GM18505 (cell line): ENCODE data around the gene PTPN12.

Experiments used
- ATAC-seq: cut with Tn5 transposase; IDR thresholded peaks from one replicate; pipeline ENCODE4 v1.9.1; 2021; ENCODE audit not compliant: unreplicated experiment
- POLR2A ChIP-seq: IDR thresholded peaks from 4 replicates; pipeline ENCODE4 v1.6.1; 2011; ENCODE audit warnings: borderline replicate concordance; ENCODE audit not compliant: insufficient read depth, insufficient read length; ENCODE audit errors: extremely low read depth

The PTPN12 gene

DNA sequence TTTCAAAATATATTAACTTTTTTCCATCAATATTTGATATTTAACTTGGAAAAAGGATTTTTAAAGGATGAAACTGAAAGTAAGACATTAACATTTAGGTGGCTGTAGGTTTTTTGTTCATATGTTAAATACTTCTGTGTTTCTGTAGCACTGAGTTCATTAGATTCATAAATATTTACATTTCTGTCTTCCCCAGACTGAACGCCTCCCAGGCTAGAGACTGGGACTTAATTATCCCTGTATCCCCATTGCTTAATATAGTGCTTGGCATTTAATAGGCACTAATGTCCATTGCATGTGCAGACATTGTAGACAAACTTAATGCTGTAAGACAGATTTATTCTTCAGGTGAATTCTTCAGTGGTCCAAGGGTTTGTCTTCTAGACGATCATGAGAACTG is 7.4 kb downstream of the PTPN12 start:
- no peak for TF ChIP-seq POLR2A
- ATAC-seq: no peak

DNA sequence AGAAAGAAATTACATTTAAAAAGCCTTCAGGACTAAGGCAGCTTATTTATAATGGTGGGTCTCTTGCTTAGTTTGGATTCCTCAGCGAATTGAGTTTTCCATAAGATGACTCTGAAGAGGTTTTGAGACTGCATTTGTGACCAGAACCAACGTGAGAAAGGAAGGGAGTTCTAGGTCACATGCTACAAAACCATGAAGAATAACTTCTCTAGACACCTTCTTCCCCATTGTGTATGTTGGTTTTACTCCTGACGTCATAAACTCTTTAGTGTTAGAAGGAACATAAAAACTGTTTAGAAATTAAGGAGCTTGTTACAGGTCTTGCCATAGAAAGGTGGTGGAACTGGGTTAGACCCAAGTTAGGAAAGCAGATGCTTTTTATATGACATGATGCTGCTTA is 11.1 kb downstream of the PTPN12 start:
- ATAC-seq: no peak
- TF ChIP-seq POLR2A: no peak

- no peak for ATAC-seq
- TF ChIP-seq POLR2A: no peak
These were observed 12.2 kb downstream of the PTPN12 start for GRCh38 chr7:77549106-77549870.

DNA sequence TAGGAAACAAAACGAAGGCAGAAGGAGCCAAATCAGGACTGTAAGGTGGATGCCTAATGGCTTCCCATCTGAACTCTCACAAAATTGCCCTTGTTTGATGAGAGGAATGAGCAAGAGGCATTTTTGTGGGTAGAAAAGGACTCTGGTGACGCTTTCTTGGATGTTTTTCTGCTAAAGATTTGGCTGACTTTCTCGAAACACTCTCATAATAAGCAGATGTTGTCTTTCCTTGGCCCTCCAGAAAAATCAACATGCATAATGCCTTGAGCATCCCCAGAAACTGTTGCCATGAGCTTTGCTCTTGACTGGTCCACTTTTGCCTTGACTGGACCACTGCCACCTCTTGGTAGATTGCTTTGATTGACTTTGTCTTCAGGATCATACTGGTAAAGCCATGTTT is 13.5 kb downstream of the PTPN12 start:
- ATAC-seq: no peak
- TF ChIP-seq POLR2A: no peak

DNA sequence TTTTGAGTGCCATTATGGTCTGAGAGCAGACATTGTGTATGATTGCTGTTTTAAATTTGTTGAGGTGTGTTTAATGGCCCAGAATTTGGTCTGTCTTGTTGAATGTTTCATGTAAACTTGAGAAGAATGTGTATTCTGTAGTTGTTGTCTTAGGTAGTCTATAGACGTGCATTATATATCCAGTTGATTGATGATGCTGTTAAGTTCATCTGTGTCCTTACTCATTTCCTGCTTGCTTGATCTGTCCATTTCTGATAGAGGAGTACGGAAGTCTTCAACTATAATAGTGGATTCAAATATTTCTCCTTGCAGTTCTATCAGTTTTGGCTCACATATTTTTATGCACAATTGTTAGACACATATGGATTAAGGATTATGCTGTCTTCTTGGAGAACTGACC is 16.0 kb downstream of the PTPN12 start:
- ATAC-seq: no peak
- no peak for TF ChIP-seq POLR2A

DNA sequence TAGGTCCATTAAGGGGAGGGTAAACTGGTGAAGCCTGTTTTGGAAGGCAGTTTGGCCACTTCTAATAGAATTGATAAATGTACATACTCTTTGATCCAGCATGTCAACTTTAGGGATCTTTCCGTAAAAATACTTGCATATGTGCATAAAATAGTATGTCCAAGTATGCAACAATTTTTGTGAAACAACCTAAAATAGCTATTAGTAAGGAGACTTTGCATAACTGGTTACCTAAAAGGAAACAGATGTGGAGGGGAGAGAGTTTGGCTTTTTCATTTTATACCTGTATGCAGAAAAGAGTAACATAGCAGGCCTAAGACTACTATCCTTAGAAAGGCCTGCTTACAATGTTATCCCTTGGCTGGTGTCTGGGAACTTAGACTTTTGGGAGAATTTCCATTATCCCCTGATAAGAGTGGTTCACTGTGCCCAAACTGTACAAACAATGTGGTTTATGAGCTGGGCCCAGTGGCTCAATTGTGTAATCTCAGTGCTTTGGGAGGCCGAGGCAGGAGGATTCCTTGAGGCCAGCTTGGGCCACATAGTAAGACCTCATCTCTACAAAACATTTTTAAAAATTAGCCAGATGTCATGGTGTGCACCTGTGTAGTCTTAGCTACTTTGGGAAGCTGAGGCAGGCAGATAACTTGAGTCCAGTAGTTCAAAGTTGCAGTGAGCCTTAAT is 21.3 kb downstream of the PTPN12 start:
- no peak for TF ChIP-seq POLR2A
- no peak for ATAC-seq

- TF ChIP-seq POLR2A: no peak
- peak; percentile 75 for ATAC-seq
These were observed 24.3 kb downstream of the PTPN12 start for GRCh38 chr7:77561352-77561751.

DNA sequence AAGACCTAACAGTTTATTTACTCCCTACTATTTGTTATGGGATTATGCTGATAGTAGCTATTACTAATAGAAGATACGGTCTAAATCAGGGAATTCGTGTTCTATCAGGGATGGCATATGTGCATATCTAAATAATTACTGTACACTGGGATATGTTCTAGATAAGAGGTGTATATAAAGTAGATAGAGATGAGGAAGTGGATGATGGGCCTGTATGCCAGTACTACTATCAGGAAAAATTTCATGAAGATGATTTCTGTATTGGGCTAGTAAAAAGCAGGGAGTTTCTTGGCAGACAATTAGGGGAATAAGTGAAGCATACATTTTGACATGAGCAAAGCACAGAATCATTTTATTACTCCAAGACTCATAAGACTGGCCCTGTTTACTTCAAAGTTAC is 26.2 kb downstream of the PTPN12 start:
- TF ChIP-seq POLR2A: no peak
- no peak for ATAC-seq

GRCh38 chr7:77565917-77566316 is 28.8 kb downstream of the PTPN12 start:
- TF ChIP-seq POLR2A: no peak
- ATAC-seq: no peak

DNA sequence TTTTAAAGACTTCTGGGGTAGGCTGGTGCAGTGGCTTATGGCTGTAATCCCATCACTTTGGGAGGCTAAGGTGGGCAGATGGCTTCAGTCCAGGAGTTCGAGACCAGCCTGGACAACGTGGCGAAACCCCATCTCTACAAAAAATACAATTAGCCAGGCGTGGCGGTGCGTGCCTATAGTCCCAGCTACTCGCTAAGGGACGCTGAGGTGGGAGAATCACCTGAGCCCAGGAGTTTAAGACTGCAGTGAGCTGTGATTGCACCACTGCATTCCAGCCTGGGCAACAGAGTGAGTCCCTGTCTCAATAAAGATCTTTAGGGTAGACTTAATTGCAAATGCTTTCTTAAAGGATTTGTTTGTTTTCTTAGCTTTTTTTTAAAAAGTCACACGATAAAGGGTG is 29.3 kb downstream of the PTPN12 start:
- no peak for ATAC-seq
- TF ChIP-seq POLR2A: no peak

- ATAC-seq: no peak
- TF ChIP-seq POLR2A: no peak
These were observed 32.6 kb downstream of the PTPN12 start for GRCh38 chr7:77569514-77570232.

- no peak for TF ChIP-seq POLR2A
- no peak for ATAC-seq
These were observed 33.4 kb downstream of the PTPN12 start for GRCh38 chr7:77570330-77571011.

DNA sequence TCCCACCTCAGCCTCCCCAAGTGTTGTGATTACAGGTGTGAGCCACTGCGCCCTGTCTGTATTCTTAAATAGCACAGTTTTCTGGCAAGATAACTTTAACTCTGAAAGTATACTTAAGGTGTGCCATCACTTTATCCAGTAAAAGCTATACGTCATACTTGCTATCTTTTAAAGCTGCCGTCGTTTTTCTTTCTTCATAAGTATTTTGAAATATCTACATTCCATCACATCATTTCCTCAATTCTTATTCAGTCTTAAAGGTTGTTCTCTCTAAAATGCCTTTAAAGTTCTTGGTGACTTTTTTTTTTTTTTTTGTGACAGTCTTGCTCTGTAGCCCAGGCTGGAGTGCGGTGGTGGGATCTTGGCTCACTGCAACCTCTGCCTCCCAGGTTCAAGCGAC is 34.7 kb downstream of the PTPN12 start:
- TF ChIP-seq POLR2A: no peak
- ATAC-seq: no peak
